Measurements from ENCODE around the gene SYTL2.

- TF ChIP-seq POLR2AphosphoS5 (IDR thresholded peaks at IDR 0.05; ENCODE audit: borderline replicate concordance, low read depth, low read length) (no peak), EZH2 (IDR thresholded peaks at IDR 0.05) (no peak), FOXP2 (optimal IDR thresholded peaks at IDR 0.05; ENCODE audit: control extremely low read depth, extremely low read length, insufficient read depth) (no peak)
Measured at GRCh38 chr11:85822814-85823213, 11.9 kb upstream of the SYTL2 start.
